CD4-positive, CD25-positive, alpha-beta regulatory T cell (primary cell): ENCODE results near the gene CCR3. TPM values are rescaled to one million over a fixed set of nuclear protein-coding genes. Genes with fewer than 3 reads are reported as not detected.
A peak's percentile ranks its signal among the peaks of the same experiment; 100 is the strongest.

Source experiments
- ATAC-seq, 2 donors: fragments of 150-1000 bp; cut with Tn5 transposase; one replicate each; pipeline ENCODE4 v1.10.0; 2021; ENCODE audit warnings: low read depth in 2 of 2, moderate number of reproducible peaks in 2 of 2, moderate library complexity in 1 of 2
- DNase-seq, 3 donors: peaks; one replicate each; pipeline versions ENCODE4 v3.0.0 to v3.0.0-alpha.2; 2012 to 2022; ENCODE audit warnings: mixed read lengths in 1 of 3
- H3K27ac ChIP-seq: one replicate; pipeline ENCODE4 v1.7.0; 2013; ENCODE audit warnings: mild to moderate bottlenecking, low read length; ENCODE audit not compliant: insufficient read depth, poor library complexity, severe bottlenecking
- H3K27me3 ChIP-seq: one replicate; pipeline ENCODE4 v1.7.0; 2013; ENCODE audit warnings: low read length; ENCODE audit not compliant: control insufficient read depth, insufficient read depth
- H3K36me3 ChIP-seq: one replicate; pipeline ENCODE4 v1.7.0; 2013; ENCODE audit warnings: mild to moderate bottlenecking, low read length, moderate library complexity; ENCODE audit not compliant: control insufficient read depth, insufficient read depth
- H3K4me1 ChIP-seq: 2 replicates; pipeline ENCODE4 v1.7.0; 2013; ENCODE audit warnings: mild to moderate bottlenecking, low read length; ENCODE audit not compliant: insufficient read depth, control insufficient read depth, poor library complexity, severe bottlenecking
- H3K4me3 ChIP-seq: one replicate; pipeline ENCODE4 v1.7.0; 2013; ENCODE audit warnings: low read depth, mild to moderate bottlenecking, low read length, moderate library complexity
- H3K9me3 ChIP-seq, 2 experiments: 1 replicate in 1 of 2; 2 replicates in 1 of 2; pipeline ENCODE4 v1.7.0; 2013; ENCODE audit warnings: low read length in 2 of 2, mild to moderate bottlenecking in 1 of 2, moderate library complexity in 1 of 2; ENCODE audit not compliant: control insufficient read depth in 2 of 2
- H3K27ac Mint-ChIP-seq, 3 donors: one replicate each; pipeline ENCODE4 v1.8.0; 2020 to 2022; ENCODE audit warnings: mild to moderate bottlenecking in 3 of 3, mixed read lengths in 3 of 3, moderate library complexity in 2 of 3
- H3K27me3 Mint-ChIP-seq: one replicate; pipeline ENCODE4 v1.8.0; 2022; ENCODE audit warnings: mild to moderate bottlenecking, mixed read lengths
- H3K36me3 Mint-ChIP-seq: one replicate; pipeline ENCODE4 v1.8.0; 2020; ENCODE audit warnings: mixed read lengths
- H3K4me1 Mint-ChIP-seq, 4 donors: one replicate each; pipeline ENCODE4 v1.8.0; 2020 to 2022; ENCODE audit warnings: mixed read lengths in 4 of 4, mild to moderate bottlenecking in 1 of 4
- H3K4me3 Mint-ChIP-seq, 4 donors: one replicate each; pipeline ENCODE4 v1.8.0; 2020 to 2022; ENCODE audit warnings: mild to moderate bottlenecking in 4 of 4, mixed read lengths in 4 of 4, moderate library complexity in 3 of 4
- H3K9me3 Mint-ChIP-seq, 7 donors: one replicate each; pipeline ENCODE4 v1.8.0; 2020 to 2022; ENCODE audit warnings: mixed read lengths in 7 of 7, mild to moderate bottlenecking in 3 of 7, moderate library complexity in 2 of 7
- polyA plus RNA-seq, 4 donors: library from polyadenylated mRNA; unstranded; fragments of 300-500 nt; fragmentation: Illumina TruSeq; gene quantifications; one replicate each; pipeline ENCODE4 v1.2.3, GENCODE V29; 2021
- total RNA-seq: library from RNA; stranded (reverse); gene quantifications from one replicate; pipeline ENCODE4 v1.2.3, GENCODE V29; 2022

Gene CCR3
- 6.0 TPM for total RNA-seq
- 10 to 100 TPM; 14.4 to 43.9 (median 17.0) TPM for polyA plus RNA-seq

GRCh38 chr3:46242120-46242519, at the start of gene CCR3:
TSS of gene CCR3 (plus strand) at chr3:46242460. CDS start at chr3:46265159, 22,699 bp downstream.
- H3K36me3 Mint-ChIP-seq = no peaks in the 10 kb centered on the region
- peak within 1 kb of the TSS; percentile 73 for H3K4me3 ChIP-seq
- H3K27me3 Mint-ChIP-seq = peaks cover 4% of the 10 kb centered on the region
- H3K27ac ChIP-seq = peak within 1 kb of the TSS; percentile 35
- H3K36me3 ChIP-seq = no peaks in the 10 kb centered on the region
- no peaks in the 10 kb centered on the region for H3K27me3 ChIP-seq
- ATAC-seq (peak in 1 of 2 donors; percentile 37), DNase-seq (peak in 1 of 3 donors; percentile 39)
- H3K27ac Mint-ChIP-seq = peak within 1 kb of the TSS; percentile 13 to 91 (median 44)
- peaks cover 0 to 2% (median 0%) of the 10 kb centered on the region in 7 donors for H3K9me3 Mint-ChIP-seq
- H3K4me1 Mint-ChIP-seq = peaks cover 5 to 25% (median 18%) of the 10 kb centered on the region in 4 donors
- peak within 1 kb of the TSS; percentile 66 to 72 (median 70) for H3K4me3 Mint-ChIP-seq
- H3K4me1 ChIP-seq = peaks cover 15% of the 10 kb centered on the region
- H3K9me3 ChIP-seq = no peaks in the 10 kb centered on the region

- Mint-ChIP-seq H3K9me3 (peaks cover 0 to 25% (median 13%) of the 10 kb centered on the region in 7 donors), H3K27me3 (peaks cover 24% of the 10 kb centered on the region), H3K4me1 (no peaks in the 10 kb centered on the region), H3K27ac (no peak overlapping the region), H3K4me3 (no peak overlapping the region), H3K36me3 (peaks cover 4% of the 10 kb centered on the region)
- Histone ChIP-seq H3K36me3 (no peaks in the 10 kb centered on the region), H3K9me3 (peaks cover 16 to 17% of the 10 kb centered on the region in 2 experiments), H3K4me3 (no peak overlapping the region), H3K4me1 (no peaks in the 10 kb centered on the region), H3K27me3 (peaks cover 3% of the 10 kb centered on the region), H3K27ac (no peak overlapping the region)
- ATAC-seq (no peak), DNase-seq (no peak)
Measured at GRCh38 chr3:46192939-46193338, 49.3 kb upstream of the CCR3 start.

- Histone ChIP-seq H3K27me3 (peaks cover 3% of the 10 kb centered on the region), H3K27ac (no peak overlapping the region), H3K9me3 (peaks cover 16 to 17% of the 10 kb centered on the region in 2 experiments), H3K36me3 (no peaks in the 10 kb centered on the region), H3K4me1 (no peaks in the 10 kb centered on the region), H3K4me3 (no peak overlapping the region)
- H3K4me1 Mint-ChIP-seq = no peaks in the 10 kb centered on the region
- no peak for ATAC-seq
- H3K36me3 Mint-ChIP-seq = peaks cover 4% of the 10 kb centered on the region
- DNase-seq = no peak
- H3K27ac Mint-ChIP-seq = no peak overlapping the region
- no peak overlapping the region for H3K4me3 Mint-ChIP-seq
- H3K27me3 Mint-ChIP-seq = peaks cover 19% of the 10 kb centered on the region
- H3K9me3 Mint-ChIP-seq = peaks cover 0 to 25% (median 13%) of the 10 kb centered on the region in 7 donors
Measured at GRCh38 chr3:46193436-46193835, 48.8 kb upstream of the CCR3 start.

DNA sequence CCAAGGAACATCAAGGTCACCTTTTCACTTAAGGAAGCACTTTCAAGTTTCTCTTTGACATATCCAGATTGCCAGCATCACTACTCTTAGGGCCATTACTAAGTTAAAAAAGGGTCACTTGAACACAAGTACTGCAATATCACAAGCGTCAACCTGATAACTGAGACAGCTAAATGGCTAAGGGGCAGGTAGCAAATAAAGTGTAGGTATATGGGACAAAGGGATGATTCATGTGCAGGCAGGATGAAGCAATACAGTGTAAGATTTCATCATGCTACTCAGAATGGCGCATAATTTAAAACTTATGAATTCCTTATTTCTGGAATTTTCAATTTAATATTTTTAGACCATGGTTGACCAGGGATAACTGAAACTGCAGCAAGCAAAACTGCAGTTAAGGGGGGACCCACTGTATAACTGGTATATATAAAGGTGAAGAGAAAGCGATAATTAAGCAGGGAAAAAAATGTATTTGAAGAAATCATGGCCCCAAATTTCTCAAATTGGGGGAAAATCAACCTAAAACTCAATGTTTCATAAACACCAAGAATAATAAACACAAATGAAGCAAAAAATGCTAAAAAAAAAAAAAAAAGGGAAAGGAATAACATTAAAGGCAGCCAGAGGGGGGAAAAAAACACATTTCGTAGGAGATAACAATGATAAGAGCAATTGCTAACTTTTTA, 47.2 kb upstream of the CCR3 start:
- H3K4me3 ChIP-seq = no peak overlapping the region
- Mint-ChIP-seq H3K4me1 (no peaks in the 10 kb centered on the region), H3K4me3 (no peak overlapping the region), H3K36me3 (peaks cover 4% of the 10 kb centered on the region), H3K27me3 (peaks cover 19% of the 10 kb centered on the region), H3K27ac (peak overlapping the region in 1 of 3 donors; percentile 85), H3K9me3 (peaks cover 0 to 25% (median 13%) of the 10 kb centered on the region in 7 donors)
- ATAC-seq = no peak
- H3K27ac ChIP-seq = no peak overlapping the region
- peaks cover 3% of the 10 kb centered on the region for H3K27me3 ChIP-seq
- no peaks in the 10 kb centered on the region for H3K36me3 ChIP-seq
- no peaks in the 10 kb centered on the region for H3K4me1 ChIP-seq
- no peak for DNase-seq
- H3K9me3 ChIP-seq = peaks cover 16 to 17% of the 10 kb centered on the region in 2 experiments

- Histone ChIP-seq H3K4me3 (no peak overlapping the region), H3K27ac (no peak overlapping the region), H3K9me3 (peaks cover 16 to 17% of the 10 kb centered on the region in 2 experiments), H3K4me1 (no peaks in the 10 kb centered on the region), H3K27me3 (peaks cover 3% of the 10 kb centered on the region), H3K36me3 (no peaks in the 10 kb centered on the region)
- ATAC-seq = no peak
- peaks cover 0 to 25% (median 13%) of the 10 kb centered on the region in 7 donors for H3K9me3 Mint-ChIP-seq
- peak overlapping the region in 1 of 3 donors; percentile 29 for H3K27ac Mint-ChIP-seq
- H3K27me3 Mint-ChIP-seq = peaks cover 13% of the 10 kb centered on the region
- H3K4me3 Mint-ChIP-seq = no peak overlapping the region
- H3K4me1 Mint-ChIP-seq = no peaks in the 10 kb centered on the region
- no peak for DNase-seq
- H3K36me3 Mint-ChIP-seq = peaks cover 4% of the 10 kb centered on the region
Measured at GRCh38 chr3:46196261-46196957, 45.9 kb upstream of the CCR3 start.

DNA sequence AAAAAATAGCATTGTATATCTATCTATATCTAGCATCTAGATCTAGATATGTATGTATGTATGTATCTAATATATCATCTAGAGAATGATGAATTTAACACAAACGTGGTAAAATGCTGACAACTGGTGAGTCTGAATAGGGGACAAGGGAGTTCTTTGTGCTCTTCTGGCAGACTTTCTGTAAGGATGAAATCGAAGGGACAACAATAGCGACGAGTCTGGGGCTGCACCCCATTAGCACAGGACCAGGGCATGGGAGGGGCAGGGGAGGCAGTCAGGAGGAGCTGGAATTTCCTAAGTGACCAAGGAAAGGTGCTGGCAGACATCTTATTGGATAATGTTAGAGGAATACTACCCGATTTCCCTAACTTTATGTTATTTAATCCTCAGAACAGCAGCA, 42.0 kb upstream of the CCR3 start:
- Histone ChIP-seq H3K36me3 (no peaks in the 10 kb centered on the region), H3K27ac (no peak overlapping the region), H3K27me3 (no peaks in the 10 kb centered on the region), H3K4me3 (no peak overlapping the region), H3K4me1 (no peaks in the 10 kb centered on the region), H3K9me3 (no peaks in the 10 kb centered on the region)
- no peak for DNase-seq
- no peaks in the 10 kb centered on the region for H3K27me3 Mint-ChIP-seq
- no peaks in the 10 kb centered on the region for H3K36me3 Mint-ChIP-seq
- ATAC-seq = no peak
- H3K27ac Mint-ChIP-seq = no peak overlapping the region
- H3K4me3 Mint-ChIP-seq = no peak overlapping the region
- H3K4me1 Mint-ChIP-seq = peaks cover 0 to 4% (median 2%) of the 10 kb centered on the region in 4 donors
- H3K9me3 Mint-ChIP-seq = peaks cover 0 to 4% (median 2%) of the 10 kb centered on the region in 7 donors

GRCh38 chr3:46200790-46201189, 41.5 kb upstream of the CCR3 start:
- Histone ChIP-seq H3K36me3 (no peaks in the 10 kb centered on the region), H3K27me3 (no peaks in the 10 kb centered on the region), H3K27ac (no peak overlapping the region), H3K4me3 (no peak overlapping the region), H3K4me1 (no peaks in the 10 kb centered on the region), H3K9me3 (no peaks in the 10 kb centered on the region)
- Mint-ChIP-seq H3K36me3 (no peaks in the 10 kb centered on the region), H3K4me1 (peaks cover 0 to 7% (median 2%) of the 10 kb centered on the region in 4 donors), H3K4me3 (no peak overlapping the region), H3K9me3 (peaks cover 0 to 3% (median 0%) of the 10 kb centered on the region in 7 donors), H3K27ac (no peak overlapping the region), H3K27me3 (no peaks in the 10 kb centered on the region)
- no peak for ATAC-seq
- DNase-seq = no peak
